Stimulated activated CD4-positive, alpha-beta T cell treated with anti-CD3 and anti-CD28 coated beads, TNF-alpha, amount 100 ng/mL, for 1 hour (primary cell): Measurements from ENCODE around the gene RTKN.
"Not testable (repeated sequence)": the region's sequence is repeated elsewhere in the genome, so short reads cannot be mapped to it uniquely, and the experiment has no call there.

Source experiments
- DNase-seq, 3 donors: peaks; one replicate each; pipeline ENCODE4 v3.0.0-alpha.2; 2020; ENCODE audit warnings: low read depth in 3 of 3, low spot score in 1 of 3

The RTKN gene

DNA sequence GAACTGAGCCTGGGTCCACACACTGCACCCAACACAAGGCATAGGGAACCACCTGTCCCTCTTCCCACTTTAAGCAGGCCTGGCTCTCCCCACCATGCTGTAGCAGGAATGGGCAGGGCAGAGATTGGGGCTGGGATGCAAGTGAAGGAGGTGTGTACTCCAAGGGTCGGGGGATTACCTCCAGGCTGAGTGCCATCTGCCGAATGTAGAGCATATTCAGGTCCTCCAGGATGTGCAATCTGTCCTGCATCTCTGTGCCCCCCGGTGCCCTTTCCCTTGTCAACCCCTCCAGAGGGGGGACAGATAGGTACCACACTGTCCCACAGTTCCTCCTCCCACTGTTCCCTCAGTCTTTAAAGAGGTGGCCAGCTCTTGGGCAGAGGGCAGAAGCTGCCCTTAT lies 2.4 kb downstream of the RTKN start:
- DNase-seq, result no peak

DNA sequence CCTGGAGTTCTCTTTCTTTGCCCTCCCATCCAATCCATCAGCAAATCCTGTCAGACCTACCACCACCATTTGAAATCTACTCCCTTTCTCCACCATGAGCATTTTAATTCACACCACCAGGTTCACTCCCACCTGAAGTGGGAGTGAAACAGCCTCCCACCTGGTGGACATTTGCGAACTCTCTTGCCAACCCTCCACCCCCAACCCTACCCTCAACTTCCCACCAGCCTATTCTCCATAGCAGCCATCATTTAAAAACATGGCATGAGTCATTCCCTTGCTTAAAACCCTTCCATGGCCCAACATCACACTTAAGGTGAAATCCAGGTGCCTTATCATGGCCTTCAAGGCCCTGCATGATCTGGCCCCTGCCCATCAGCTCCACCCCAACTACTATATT lies 3.5 kb downstream of the RTKN start:
- no peak for DNase-seq

- DNase-seq, result no peak
Measured at GRCh38 chr2:74436848-74437695, 4.7 kb downstream of the RTKN start.

- DNase-seq, result no peak
Measured at GRCh38 chr2:74436111-74436805, 5.5 kb downstream of the RTKN start.

DNA sequence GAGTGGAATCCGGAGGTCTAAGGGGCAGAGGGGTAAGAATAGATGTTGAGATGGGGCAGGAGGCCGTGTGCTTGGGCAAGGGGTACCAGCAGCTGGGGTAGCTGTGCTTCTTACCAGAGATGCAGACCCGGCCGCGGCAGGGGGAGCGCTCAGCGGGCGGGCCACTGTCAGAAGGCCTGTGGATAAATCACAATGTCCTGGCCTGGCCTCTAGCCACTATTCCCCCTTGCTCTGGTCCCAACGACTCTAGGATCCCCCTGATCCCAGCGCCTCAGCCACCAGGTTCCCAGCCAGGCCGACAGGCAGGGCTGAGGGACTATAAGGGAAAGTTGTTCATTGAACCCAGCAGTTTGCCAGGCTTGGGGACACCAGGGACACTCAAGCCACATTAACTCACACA lies 11.2 kb downstream of the RTKN start:
- DNase-seq, result no peak

- no peak for DNase-seq
Measured at GRCh38 chr2:74429487-74430451, 12.0 kb downstream of the RTKN start.

DNA sequence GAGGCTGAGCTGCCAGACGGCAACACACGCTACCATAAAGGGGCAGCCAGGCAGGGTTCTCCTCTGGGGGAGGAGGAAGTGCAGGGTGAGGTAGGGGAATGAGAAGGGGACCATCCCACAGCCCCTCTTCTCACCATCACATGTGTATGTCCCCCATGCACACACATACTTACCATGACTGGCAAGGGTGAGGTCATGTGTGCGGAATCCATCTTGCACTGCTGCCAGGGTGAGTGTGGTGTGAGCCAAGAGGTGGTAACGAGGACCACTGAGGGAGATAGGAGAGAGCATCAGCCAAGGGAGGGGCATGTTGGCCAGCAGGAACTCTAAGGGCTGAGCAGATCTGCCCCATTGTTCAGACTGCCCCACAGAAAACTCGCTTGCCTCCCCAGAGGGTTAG lies 13.1 kb downstream of the RTKN start:
- DNase-seq, result no peak

GRCh38 chr2:74427551-74427950 lies 14.2 kb downstream of the RTKN start:
- no peak for DNase-seq

- DNase-seq, result no peak
Measured at GRCh38 chr2:74426181-74426758, 15.5 kb downstream of the RTKN start.

GRCh38 chr2:74425523-74425922 lies 16.2 kb downstream of the RTKN start:
- no peak for DNase-seq

GRCh38 chr2:74424995-74425406 lies 16.7 kb downstream of the RTKN start:
- no peak for DNase-seq

DNA sequence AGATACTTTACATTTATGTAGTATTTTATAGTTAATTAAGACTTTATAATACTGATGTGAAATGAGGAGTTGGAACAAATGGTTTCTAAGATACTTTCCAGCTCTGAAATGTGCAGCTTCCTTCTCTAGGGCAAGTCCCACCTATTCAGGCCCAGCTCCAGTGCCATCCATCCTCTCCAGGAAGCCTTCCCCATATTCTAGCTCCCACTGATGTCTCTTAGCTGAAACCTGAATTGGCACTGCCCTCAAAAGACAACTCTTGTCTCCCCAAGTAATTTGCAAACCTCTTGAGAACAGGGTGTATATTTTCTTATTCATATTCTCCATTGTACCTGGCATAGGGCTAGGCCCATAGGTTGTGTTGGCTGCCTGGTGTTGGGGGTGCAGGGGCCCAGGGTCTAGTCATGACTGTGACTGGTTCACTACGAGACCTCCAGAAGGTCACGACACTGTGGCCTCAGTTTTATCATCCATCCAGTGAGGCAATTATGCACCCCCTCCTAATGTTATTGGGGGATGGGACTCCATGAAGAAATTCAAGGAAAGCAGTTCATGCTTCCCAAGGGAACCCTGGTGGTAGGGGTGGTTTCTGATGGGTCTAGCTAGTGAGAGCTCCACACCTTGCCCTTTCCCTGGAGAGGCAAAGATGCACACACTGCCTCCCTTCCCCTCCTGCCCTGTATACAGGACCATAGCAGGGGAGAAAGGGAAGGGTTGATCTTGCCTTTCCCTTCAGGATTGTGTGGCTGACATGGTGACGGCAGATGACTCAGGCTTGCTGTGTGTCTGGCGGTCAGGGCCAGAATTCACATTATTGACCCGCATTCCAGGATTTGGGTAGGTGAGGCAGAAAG lies 17.4 kb downstream of the RTKN start:
- no peak for DNase-seq

GRCh38 chr2:74423231-74424095 lies 18.3 kb downstream of the RTKN start:
- DNase-seq, result no peak

DNA sequence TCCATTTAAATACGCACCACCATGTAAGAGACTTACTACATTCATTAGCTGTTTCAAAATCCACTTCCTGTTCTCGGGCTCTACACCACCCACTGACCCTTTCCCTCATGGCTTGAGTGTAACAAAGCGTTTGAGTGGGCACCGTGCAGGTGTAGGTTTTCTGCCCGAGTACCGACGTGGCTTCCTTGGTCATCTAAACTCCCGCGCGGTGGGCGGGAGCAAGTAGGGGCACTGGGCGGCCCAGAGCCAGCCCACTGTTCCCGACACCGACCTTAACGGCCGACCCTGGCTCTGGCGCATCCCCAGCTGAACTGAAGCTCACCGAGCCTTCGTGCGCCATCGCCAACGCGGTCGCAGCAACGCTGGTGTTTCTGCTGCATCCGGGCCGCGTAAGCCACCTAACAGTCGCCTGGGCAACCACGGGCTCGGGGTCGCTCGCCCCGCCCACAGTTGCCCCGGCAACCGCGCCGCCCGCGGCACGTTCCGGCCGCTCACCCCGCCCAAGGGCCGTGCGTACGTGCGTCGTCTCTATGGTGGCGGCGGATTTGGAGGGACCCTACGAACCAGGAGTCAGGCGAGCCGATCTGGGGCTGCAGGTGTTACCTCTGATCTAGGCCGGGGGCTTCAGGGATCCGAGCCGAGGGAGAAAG lies 20.4 kb downstream of the RTKN start, which contains the start of the genes C2orf81 and WDR54:
Gene C2orf81, minus strand, starts transcription at position 399 of the 650 bp plus-strand sequence. Its CDS starts 59 bp downstream, at position 340.
Gene WDR54, plus strand, starts transcription at position 510 of the 650 bp plus-strand sequence. CDS start 424 bp downstream, outside the sequence.
- DNase-seq, result peak; percentile 81 to 91 (median 86)

DNA sequence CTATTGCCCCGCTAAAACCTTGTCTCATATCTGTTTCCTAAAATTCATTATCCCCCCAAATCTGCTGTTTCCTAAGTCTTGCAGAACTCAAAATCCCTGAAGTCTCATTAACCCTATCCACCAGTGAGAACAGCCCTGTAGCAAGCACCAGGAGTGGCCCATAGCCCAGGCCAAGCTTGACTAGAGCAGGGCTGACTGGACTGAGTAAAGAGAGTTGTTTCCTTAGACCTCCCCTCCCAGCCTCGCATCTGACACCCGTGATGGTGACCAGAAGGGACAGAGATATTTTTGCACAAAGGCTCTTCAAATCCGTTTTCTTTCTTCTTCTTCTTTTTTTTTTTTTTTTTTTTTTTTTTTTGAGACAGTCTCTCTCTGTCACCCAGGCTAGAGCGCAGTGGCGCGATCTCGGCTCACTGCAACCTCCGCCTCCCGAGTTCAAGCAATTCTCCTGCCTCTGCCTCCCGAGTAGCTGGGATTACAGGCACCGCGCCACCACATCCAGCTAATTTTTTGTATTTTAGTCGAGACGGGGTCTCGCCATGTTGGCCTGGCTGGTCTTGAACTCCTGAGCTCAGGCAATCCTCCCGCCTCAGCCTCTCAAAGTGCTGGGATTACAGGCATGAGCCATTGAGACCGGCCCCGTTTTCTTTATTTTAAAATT lies 21.2 kb downstream of the RTKN start:
- DNase-seq, result not testable (repeated sequence)

- DNase-seq, result no peak
Measured at GRCh38 chr2:74420006-74420405, 21.7 kb downstream of the RTKN start.

DNA sequence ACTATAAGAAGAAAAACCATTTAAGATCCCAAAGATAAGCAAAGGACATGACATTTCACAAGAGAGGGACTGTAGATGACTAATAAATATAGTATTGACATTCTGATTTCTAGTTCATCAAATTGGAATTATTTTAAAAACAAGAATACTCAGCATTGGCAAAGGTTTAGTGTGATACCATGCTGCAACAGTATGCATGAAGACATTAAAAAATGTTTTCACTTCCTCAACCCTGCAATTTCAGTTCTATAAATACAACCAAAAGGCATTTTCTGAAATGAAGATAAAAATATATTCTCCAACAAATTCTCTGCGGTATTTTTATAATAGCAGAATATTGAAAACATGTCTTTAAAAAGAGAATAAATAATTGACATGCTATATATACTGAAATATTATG lies 22.4 kb downstream of the RTKN start:
- DNase-seq, result no peak

DNA sequence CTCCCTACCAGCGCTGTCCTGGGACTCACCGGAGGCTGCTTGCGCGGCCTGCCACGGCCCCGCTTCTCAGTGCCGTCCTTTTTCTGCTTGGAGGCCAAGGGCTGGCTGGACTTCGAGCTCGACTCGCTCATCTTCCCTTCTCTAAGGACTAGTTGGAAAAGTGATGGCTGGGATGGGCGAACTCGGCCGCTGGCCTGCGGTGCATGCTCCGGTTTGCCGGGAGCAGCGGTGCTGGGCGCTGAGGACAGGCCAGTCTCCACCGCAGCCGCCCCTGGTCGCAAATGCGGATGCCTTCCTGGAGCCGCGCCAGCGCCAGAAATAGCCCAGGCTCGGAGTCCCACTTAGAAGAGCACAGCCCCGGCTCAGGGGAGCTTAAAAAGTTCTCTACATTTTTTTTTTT lies 23.4 kb downstream of the RTKN start:
- DNase-seq, result no peak
